ENCODE data around the gene PAXX.

PAXX gene

DNA sequence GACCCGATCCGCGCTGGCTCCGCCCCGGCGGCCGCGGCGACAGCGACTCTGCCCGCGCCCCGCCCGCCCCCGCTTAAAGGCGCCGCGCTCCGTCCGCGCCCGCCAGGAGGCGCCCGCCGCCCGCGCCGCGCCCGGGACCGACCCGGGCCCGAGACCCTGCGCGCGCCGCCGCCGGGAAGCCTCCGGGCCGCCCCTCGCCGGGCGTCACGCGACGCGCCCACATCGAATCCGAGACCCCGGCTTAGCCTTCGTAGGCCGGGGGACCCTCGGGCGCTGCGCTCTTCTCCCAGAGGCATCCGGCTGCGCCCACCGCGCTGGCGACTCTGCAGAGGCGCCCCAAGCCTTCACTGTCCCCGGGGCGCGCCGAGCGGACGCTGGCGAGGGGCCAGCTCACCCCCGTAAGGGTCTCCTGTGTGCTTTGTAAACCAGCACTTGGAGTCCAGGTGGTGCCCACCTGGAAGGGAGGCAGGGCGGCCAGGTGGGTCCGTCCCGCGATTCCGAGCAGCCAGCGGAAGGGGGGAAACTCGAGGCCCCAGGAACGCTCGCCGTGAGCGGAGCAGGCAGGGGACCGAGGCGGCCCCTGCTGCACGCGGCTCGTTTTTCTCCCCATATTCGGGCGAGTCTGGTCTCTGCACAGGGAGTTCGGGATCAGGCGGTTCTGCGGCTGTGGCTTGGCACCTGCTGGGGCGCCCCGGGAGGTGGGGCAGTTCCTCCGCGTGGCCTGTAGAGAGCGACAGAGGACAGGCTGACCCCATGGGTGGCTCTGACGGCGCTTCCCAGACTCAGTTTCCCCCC, 36.2 kb downstream of the PAXX start:
- peak; percentile 33 for TF ChIP-seq CTCF (IDR thresholded peaks at IDR 0.05)

GRCh38 chr9:137029058-137029936, 37.1 kb downstream of the PAXX start:
- peak; percentile 98 for TF ChIP-seq CTCF (IDR thresholded peaks at IDR 0.05)

DNA sequence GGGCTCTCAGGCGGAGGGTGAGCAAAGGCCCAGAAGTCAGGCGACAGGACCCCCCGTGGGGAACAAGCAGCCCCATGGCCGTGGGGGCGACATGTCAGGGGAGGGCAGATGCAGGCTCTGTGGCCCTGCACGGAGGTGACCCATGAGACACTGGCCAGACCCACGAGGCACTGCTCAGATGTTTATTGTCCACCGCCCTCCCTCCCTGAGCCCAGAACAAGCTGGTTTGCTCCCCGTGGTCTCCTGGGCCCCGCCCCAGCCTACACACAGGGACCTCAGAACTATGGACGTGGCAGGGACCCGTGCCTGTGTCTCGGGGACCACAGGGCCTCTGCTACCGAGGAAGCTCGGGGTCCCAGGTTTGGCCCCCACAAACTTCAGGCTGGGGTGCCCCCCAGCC, 37.8 kb downstream of the PAXX start:
- no peak for TF ChIP-seq CTCF (IDR thresholded peaks at IDR 0.05)

- TF ChIP-seq CTCF (IDR thresholded peaks at IDR 0.05), result no peak
Observed at GRCh38 chr9:137030538-137031527, 38.6 kb downstream of the PAXX start.

DNA sequence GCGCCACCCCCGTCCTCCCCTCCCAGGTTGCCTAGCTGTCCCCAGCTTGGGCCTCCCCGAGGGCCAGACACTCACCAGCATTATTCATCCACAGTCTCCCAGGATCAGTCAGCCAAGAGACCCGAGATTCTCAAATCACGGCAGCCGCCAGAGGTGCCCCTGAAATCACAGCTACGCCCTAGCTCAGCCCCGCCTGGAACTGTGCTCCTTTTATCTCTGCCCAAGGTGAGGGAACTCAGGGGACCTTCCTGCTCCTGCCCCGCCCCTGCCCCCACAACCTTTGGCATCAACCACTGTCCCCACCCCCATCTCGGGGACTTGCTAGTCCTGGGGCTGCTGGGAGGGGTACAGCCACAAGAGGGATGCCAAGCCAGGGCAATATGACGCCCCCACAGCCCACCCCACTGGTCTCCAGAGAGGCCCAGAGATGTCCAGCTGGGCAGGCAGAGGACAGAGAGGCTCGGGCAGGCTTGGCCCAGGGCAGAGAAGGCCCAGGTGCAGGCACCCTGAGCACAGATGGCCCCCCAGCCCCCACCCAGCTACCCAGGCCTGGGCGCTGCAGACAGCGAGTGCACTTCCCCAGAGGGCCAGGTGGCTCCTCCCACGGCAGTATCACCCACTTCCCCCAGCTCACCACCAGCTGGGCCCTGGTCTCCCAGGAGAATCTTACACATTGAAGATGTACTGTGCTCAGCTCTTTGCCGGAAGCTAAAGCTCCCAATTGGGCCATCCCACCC, 39.9 kb downstream of the PAXX start, which contains the start of gene FUT7:
TSS of gene FUT7 (minus strand) at position 185 of the 737 bp plus-strand sequence. CDS start at position 88, 97 bp downstream.
- no peak for TF ChIP-seq CTCF (IDR thresholded peaks at IDR 0.05)

DNA sequence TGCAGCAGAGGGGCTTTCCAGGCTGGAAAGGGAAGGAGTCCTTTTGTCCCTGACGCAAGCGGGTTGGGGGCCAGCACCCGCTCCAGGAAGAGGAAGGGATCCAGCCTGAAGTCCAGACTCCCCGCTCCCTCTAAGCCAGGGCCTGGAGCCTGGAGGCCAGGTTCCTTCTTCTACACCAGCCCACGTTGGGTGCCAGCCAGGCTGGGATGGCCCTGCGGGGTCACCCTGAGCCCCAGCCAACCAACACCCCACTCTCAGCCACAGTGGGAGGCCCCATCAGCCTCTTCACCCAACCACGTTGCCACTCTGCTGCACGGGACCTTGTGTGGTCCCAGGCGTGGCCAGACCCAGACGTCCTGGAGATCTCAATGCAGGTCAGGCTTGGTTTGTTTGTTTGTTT, 40.6 kb downstream of the PAXX start:
- no peak for TF ChIP-seq CTCF (IDR thresholded peaks at IDR 0.05)
